Spleen (tissue), 11 donors: ENCODE results near the gene ADGRL3. TPM values are rescaled to one million over a fixed set of nuclear protein-coding genes. Genes with fewer than 3 reads are reported as not detected.

ENCODE experiments used
- DNase-seq: peaks from one replicate; pipeline ENCODE4 v3.0.0-alpha.2; 2020
- H3K27ac ChIP-seq, 8 donors: fragments of 200-600 bp; sonication (generic) in 7 of 8; 1 replicate in 4 of 8; 2 replicates in 4 of 8; pipeline versions ENCODE4 v1.5.0 to v1.8.0; 2016 to 2021; ENCODE audit warnings: inconsistent platforms in 4 of 8, mild to moderate bottlenecking in 4 of 8, moderate library complexity in 1 of 8
- H3K27me3 ChIP-seq, 7 donors: fragments of 200-600 bp; sonication (generic) in 6 of 7; replicated peaks in 1 of 7; 1 replicate in 4 of 7; 2 replicates in 3 of 7; pipeline versions ENCODE4 v1.5.0 to v1.8.0; 2016 to 2021; ENCODE audit warnings: inconsistent platforms in 3 of 7, mild to moderate bottlenecking in 1 of 7
- H3K36me3 ChIP-seq, 6 donors: fragments of 200-600 bp; sonication (generic) in 5 of 6; 1 replicate in 4 of 6; 2 replicates in 2 of 6; pipeline versions ENCODE4 v1.5.0 to v1.8.0; 2016 to 2021; ENCODE audit warnings: inconsistent platforms in 2 of 6
- H3K4me1 ChIP-seq, 6 donors: fragments of 200-600 bp; sonication (generic) in 5 of 6; 1 replicate in 3 of 6; 2 replicates in 3 of 6; pipeline versions ENCODE4 v1.5.0 to v1.8.0; 2016 to 2021; ENCODE audit warnings: inconsistent platforms in 3 of 6
- H3K4me3 ChIP-seq, 8 donors: fragments of 200-600 bp; sonication (generic) in 7 of 8; 1 replicate in 4 of 8; 2 replicates in 4 of 8; pipeline versions ENCODE4 v1.5.0 to v1.8.0; 2016 to 2021; ENCODE audit warnings: inconsistent platforms in 4 of 8, mild to moderate bottlenecking in 4 of 8, moderate library complexity in 2 of 8
- H3K9me3 ChIP-seq, 8 donors: fragments of 200-600 bp; sonication (generic) in 7 of 8; 1 replicate in 4 of 8; 2 replicates in 4 of 8; pipeline versions ENCODE4 v1.5.0 to v1.8.0; 2016 to 2021; ENCODE audit warnings: inconsistent platforms in 4 of 8
- POLR2A ChIP-seq, 3 donors: fragments of 450-650 bp; IDR thresholded peaks; one replicate each; pipeline ENCODE4 v1.5.1; 2017; ENCODE audit warnings: antibody characterized with exemption in 3 of 3, mild to moderate bottlenecking in 1 of 3
- POLR2AphosphoS5 ChIP-seq, 3 donors: sonication (generic); formaldehyde crosslinking; IDR thresholded peaks; one replicate each; pipeline ENCODE4 v1.5.1; 2017; ENCODE audit warnings: antibody characterized with exemption in 3 of 3
- WGBS, 5 donors: extraction: QIAGEN DNeasy Blood & Tissue Kit in 3 of 5; methylation state at CpG; one replicate each; pipeline versions ENCODE4 v1.1.5 to v1.1.7; 2013 to 2018; 5-methylcytosine and 5-hydroxymethylcytosine counted together
- intact Hi-C: fragments of 100-400 bp; cut with DNase I; formaldehyde crosslinking; loops from one replicate; pipeline ENCODE4 v1.15.0; 2023; ENCODE audit warnings: low total_unique reads
- polyA plus RNA-seq, 3 donors: library from polyadenylated mRNA; stranded (reverse); fragments of 200-250 nt; gene quantifications; one replicate each; pipeline ENCODE4 v1.2.1, GENCODE V29; 2013
- total RNA-seq, 7 donors: library from RNA; depleted of rRNA in 3 of 7; stranded (reverse); fragments of >200 nt in 3 of 7; fragmentation: NEBNext Ultra II Directional in 4 of 7; extraction: Animal tissue kit (Norgen Biotek cat#: 25700) in 4 of 7; gene quantifications; one replicate each; pipeline versions ENCODE4 v1.1.0 to v1.2.1, GENCODE V29; 2016 to 2021
- TF ChIP-seq, protein P1 (sequence below), 11 experiments: fragments of 200-600 bp in 7 of 11; fragments of 450-650 bp in 4 of 11; sonication (generic) in 4 of 11; IDR thresholded peaks in 8 of 11; conservative IDR thresholded peaks in 3 of 11; 1 replicate in 7 of 11; 2 replicates in 4 of 11; pipeline versions ENCODE4 v1.4.0 to v1.8.0; 2016 to 2021; ENCODE audit warnings: antibody characterized with exemption in 11 of 11, inconsistent platforms in 4 of 11, mild to moderate bottlenecking in 1 of 11
- donor health status: healthy with polysubstance abuse.
- donor health status: DM: no; HTN: no; CAD: no; lungs with moderate emphysema.
- donor health status: DM: no; HTN: no; CAD: no.
- donor health status: Bipolar disorder and iron deficiency.
- donor health status: healthy.
- donor health status: DM: no; HTN: no; CAD: no.
- donor health status: DM: yes; HTN: yes; CAD: no.

Gene ADGRL3
- total and polyA plus RNA-seq, 10 donors = 0.09 to 0.92 (median 0.46) TPM; not detected in 1

- H3K27me3 ChIP-seq = no peaks in the 10 kb centered on the region
- 40 to 73% (median 58%) methylated on average over 1 of the region's 1 CpG for WGBS, 5 donors
- no peak overlapping the region for H3K4me3 ChIP-seq
- no peaks in the 10 kb centered on the region for H3K4me1 ChIP-seq
- TF ChIP-seq POLR2AphosphoS5 (IDR thresholded peaks at IDR 0.05) = no peak
- no peak for DNase-seq
- H3K9me3 ChIP-seq = peaks cover 0 to 27% (median 22%) of the 10 kb centered on the region in 8 donors
- H3K36me3 ChIP-seq = no peaks in the 10 kb centered on the region
- no peak overlapping the region for H3K27ac ChIP-seq
- intact Hi-C loops = no loop called here
Observed at GRCh38 chr4:61320631-61321030, 120.5 kb downstream of the ADGRL3 start.

DNA sequence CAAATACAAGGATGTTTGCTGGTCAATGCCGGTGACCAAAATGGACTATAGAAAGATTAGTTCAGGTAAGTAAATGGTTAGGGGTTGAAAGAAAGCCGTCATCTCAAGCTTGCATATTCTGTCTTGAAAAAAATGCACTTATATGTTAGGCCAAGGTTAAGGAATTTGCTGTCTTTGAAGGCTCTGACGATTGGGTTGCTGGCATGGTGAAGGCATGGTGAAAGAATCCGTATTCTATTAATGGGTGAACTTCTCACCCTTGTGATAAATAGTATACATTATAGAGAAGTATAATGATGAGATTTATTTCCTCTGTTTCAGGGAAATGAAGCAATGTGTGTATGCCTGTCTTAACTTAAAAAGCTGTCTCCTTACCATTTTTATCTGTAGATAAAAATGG lies 132.6 kb downstream of the ADGRL3 start:
- H3K4me3 ChIP-seq = no peak overlapping the region
- H3K27me3 ChIP-seq = no peaks in the 10 kb centered on the region
- intact Hi-C loops = no loop called here
- no peak for DNase-seq
- no peak overlapping the region for H3K27ac ChIP-seq
- no peaks in the 10 kb centered on the region for H3K36me3 ChIP-seq
- peaks cover 0 to 21% (median 5%) of the 10 kb centered on the region in 8 donors for H3K9me3 ChIP-seq
- H3K4me1 ChIP-seq = no peaks in the 10 kb centered on the region
- TF ChIP-seq, protein P1, sequence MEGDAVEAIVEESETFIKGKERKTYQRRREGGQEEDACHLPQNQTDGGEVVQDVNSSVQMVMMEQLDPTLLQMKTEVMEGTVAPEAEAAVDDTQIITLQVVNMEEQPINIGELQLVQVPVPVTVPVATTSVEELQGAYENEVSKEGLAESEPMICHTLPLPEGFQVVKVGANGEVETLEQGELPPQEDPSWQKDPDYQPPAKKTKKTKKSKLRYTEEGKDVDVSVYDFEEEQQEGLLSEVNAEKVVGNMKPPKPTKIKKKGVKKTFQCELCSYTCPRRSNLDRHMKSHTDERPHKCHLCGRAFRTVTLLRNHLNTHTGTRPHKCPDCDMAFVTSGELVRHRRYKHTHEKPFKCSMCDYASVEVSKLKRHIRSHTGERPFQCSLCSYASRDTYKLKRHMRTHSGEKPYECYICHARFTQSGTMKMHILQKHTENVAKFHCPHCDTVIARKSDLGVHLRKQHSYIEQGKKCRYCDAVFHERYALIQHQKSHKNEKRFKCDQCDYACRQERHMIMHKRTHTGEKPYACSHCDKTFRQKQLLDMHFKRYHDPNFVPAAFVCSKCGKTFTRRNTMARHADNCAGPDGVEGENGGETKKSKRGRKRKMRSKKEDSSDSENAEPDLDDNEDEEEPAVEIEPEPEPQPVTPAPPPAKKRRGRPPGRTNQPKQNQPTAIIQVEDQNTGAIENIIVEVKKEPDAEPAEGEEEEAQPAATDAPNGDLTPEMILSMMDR (IDR thresholded peaks at IDR 0.05 in 8 of 11, conservative IDR thresholded peaks at IDR 0.05 in 3 of 11) = no peak
- no peak for TF ChIP-seq POLR2A (IDR thresholded peaks at IDR 0.05)
- TF ChIP-seq POLR2AphosphoS5 (IDR thresholded peaks at IDR 0.05) = no peak
- WGBS, 5 donors = 67 to 78% (median 74%) methylated on average over 4 of the region's 4 CpGs

GRCh38 chr4:61333490-61333889 lies 133.4 kb downstream of the ADGRL3 start:
- H3K4me3 ChIP-seq = no peak overlapping the region
- H3K27me3 ChIP-seq = no peaks in the 10 kb centered on the region
- H3K27ac ChIP-seq = no peak overlapping the region
- no peaks in the 10 kb centered on the region for H3K4me1 ChIP-seq
- intact Hi-C loops = no loop called here
- WGBS, 5 donors = 67 to 82% (median 73%) methylated on average over 1 of the region's 1 CpG
- DNase-seq = no peak
- H3K36me3 ChIP-seq = no peaks in the 10 kb centered on the region
- H3K9me3 ChIP-seq = peaks cover 0 to 17% (median 3%) of the 10 kb centered on the region in 8 donors
- TF ChIP-seq, protein P1 (IDR thresholded peaks at IDR 0.05 in 8 of 11, conservative IDR thresholded peaks at IDR 0.05 in 3 of 11) = no peak
- TF ChIP-seq POLR2A (IDR thresholded peaks at IDR 0.05) = no peak
- TF ChIP-seq POLR2AphosphoS5 (IDR thresholded peaks at IDR 0.05) = no peak

- no peak for TF ChIP-seq POLR2AphosphoS5 (IDR thresholded peaks at IDR 0.05)
- TF ChIP-seq, protein P1 (IDR thresholded peaks at IDR 0.05 in 8 of 11, conservative IDR thresholded peaks at IDR 0.05 in 3 of 11) = no peak
- TF ChIP-seq POLR2A (IDR thresholded peaks at IDR 0.05) = no peak
- Histone ChIP-seq H3K36me3 (no peaks in the 10 kb centered on the region), H3K27ac (no peak overlapping the region), H3K9me3 (peaks cover 0 to 11% (median 0%) of the 10 kb centered on the region in 8 donors), H3K4me3 (no peak overlapping the region), H3K4me1 (no peaks in the 10 kb centered on the region), H3K27me3 (no peaks in the 10 kb centered on the region)
- no peak for DNase-seq
- 64 to 77% (median 70%) methylated on average over 3 of the region's 3 CpGs for WGBS, 5 donors
- intact Hi-C loops = no loop called here
Observed at GRCh38 chr4:61335241-61335763, 135.2 kb downstream of the ADGRL3 start.
